NOMO-1 treated with DMSO at 0.1 percent for 48 hours (cell line): ENCODE data around the gene PLD2.
"Not testable (repeated sequence)": the region's sequence is repeated elsewhere in the genome, so short reads cannot be mapped to it uniquely, and the experiment has no call there.

Experiments
- DNase-seq: peaks from one replicate; lab custom pipeline; 2025; ENCODE audit not compliant: unreplicated experiment; lab: John Stamatoyannopoulos, UW

Gene PLD2

DNA sequence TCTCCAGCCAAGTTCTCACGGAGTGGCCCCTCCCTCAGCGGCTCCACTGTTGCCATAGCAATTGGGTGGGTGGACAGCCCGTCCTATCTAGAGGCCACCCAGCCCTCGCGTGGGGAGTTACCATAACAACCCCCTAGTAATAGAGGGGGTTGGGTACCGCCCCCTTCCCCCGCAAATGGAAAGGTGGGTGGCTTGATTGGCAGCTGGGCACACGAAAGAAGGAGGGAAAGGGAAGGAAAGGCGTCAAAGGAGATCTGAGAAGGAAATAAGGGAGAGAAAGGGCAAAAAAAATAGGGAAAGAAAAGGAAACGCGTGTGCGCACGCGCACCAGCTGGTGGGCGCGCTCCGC, 25.9 kb downstream of the PLD2 start:
- not testable (repeated sequence) for DNase-seq

DNA sequence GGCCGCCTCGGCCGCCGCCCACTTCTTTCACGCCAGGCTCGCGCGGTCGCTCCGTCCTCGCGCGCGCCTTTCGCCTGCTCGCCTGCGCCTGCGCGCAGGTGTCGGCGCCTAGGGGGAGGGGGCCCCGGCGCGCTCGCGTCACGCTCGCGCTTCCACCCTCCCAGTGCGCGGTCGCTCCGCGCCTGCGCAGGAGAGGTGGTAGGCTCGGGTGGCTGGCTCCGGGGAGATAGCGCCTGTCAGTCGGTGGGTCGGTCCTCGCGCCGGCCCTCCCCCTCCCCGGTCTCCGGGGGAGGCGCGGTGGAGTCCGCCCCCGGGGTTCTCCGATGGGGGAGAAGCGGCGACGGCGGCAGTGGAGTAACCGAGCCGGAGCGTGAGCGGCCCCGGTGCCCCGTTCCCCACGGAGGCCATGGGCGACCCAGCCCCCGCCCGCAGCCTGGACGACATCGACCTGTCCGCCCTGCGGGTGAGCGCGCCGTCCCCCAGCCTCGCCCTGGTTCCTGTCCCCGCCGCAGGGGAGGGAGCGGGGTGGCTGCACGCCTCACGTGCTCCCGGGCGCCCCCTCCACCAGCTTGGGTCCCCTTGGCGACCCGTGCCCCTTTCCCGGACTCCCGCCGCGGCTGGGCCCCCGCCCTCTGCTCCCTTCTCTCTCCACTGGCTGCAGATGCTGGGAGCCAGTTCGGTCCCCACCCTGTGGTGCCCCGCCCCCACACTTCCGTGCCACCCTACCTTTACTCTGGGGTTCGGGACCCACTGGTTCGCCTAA, 26.4 kb downstream of the PLD2 start, which contains the start of gene MINK1:
TSS of gene MINK1 (plus strand) at position 163 of the 763 bp plus-strand sequence. CDS start at position 407, 244 bp downstream.
- peak; percentile 82 for DNase-seq

DNA sequence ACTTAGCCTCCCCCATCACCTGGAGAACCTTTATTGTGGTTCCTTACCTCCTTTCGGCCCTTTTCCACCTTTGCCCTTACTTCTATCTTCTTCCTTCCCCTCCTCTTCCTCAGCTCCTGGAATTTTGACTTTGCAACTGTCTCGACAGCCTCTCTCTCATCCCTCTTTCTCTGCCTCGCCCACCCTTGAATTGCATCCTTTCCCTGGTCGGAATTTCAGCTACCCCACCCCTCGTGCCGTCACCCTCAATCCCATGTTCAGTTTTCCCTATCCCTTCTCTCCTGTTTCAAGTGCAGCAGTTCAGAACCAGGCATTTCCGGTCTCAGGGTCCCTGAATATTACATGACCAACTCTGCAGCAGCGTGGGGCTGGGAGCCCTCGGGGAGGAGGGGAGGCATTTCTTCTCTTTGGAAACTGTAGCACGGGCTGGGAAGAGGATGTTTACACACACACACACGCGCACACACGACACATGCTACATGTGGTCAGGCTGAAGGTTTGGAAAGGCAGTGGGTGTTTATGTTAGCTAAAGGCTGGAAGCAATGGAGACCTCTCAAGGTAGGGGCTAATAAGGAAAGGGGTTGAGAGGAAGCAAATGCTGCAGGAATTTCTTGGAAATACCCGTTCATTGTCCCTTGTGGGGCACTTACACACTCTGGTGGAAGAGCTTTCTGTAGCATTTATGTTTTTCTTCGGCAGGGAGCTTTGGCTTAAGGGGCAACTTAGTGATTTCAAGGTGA, 27.2 kb downstream of the PLD2 start:
- peak; percentile 18 for DNase-seq

DNA sequence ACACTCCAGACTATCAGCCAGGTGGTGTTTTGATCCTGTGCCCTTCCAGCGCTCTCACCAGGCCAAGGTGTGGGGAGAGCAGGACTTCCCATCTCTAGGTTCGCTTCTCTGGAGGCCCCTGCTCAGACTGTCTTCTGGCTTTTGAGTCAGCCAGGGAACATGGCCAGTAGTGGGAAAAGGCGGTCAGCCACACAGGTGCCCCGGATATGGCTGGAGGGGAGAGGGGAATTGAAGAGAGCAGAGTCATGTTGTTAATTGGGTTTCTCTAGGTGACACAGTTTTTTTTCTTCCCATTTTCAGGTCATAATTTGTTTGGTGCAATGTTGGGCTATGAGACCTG, 27.7 kb downstream of the PLD2 start:
- DNase-seq = no peak

DNA sequence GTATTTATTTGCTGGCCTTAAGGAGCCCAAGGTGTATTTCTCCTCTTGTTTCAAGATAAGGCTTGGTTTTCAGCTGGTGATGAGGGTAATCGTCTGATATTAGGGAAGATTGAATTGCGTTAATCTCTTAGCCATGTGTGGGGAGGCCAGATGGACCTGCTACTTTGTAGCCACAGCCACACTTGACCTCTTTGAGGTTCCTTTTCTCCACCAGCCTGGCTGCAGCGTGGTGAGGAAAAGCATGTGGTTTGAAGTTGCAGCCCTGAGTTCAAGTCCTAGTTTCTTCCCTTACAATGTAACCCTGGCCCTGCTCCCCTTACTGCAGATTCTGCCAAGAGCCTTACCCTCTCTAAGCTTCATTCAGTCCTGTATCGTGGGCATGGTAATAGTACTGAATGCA, 29.3 kb downstream of the PLD2 start:
- no peak for DNase-seq

DNA sequence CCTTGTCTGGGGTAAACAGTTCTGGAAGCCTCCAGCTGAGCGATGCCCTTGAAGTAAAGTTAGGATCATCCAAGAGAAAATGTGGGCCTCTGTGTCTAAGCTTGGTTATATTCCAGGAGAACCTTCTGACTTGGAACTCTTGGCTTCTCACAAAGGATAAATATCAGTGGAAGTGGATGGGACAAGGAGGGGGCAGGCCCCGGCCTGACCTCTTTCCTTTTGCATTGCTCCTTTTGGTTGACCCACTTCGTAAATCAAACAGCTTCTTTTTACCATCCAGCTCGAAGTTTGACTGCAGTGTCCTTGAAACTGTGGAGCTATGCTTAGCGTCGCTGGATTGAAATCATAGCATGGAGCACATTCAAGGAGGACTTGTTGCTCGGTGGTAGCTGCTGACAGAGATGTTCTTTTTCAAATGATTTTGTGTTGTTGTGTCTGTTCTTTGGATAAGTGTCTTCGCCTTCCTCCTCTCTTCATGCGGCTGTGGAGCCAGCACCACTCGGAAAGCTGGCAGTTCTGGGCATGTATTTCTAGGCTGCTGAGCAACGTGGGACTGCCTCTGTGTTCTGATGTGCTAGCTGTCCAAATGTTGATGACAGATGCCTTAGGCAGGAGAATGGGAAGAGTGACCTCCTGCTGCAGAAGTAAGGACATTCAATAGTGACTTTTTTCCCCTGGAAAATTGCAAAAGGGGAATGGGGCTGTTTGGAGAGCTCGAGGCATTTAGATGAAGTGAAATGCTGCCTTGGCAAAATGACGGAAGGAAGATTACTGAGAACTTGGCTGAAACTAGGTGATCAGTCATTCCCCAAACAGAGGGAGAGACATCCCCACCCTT, 30.7 kb downstream of the PLD2 start:
- no peak for DNase-seq

DNA sequence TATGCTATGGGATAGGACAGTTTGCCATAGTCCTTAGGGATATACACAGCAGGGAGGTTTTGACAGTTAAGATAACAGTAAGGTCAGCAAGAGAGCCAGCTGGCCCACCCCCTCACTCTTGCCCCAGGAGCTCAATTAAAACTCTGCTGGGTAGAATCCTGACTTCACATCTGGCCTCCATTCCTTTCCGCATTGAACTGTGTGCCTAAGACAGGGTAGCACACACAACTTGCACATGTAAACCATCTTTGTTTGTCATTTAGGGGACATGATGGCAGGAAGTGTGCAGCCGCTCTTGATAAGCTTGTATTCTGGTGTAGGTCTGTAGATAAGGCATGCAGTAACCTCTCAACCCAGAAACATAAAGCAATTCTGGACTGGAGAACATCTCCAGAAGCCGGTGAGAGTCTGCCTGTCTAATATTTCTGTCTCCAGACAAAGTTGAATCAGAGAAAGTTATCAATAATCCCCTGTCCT, 31.4 kb downstream of the PLD2 start:
- DNase-seq = no peak

DNA sequence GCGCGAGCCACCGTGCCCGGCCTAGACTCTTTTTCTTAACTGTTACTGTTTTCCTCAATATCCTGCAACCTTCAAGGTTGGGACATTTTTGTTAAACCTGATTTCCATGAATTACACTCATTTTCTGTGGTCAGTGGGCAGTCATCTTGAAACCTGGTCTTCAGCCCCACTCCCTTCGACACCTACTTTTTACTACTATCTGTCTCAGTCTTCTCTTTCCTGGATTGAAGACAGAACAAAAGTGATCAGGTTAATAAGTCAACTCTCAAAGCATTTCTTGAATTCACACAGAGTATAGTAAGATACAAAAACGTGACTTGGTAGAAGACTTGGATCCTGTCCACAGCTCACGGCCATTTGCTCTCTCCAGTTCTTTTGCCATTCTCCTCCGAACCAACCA, 32.3 kb downstream of the PLD2 start:
- no peak for DNase-seq

DNA sequence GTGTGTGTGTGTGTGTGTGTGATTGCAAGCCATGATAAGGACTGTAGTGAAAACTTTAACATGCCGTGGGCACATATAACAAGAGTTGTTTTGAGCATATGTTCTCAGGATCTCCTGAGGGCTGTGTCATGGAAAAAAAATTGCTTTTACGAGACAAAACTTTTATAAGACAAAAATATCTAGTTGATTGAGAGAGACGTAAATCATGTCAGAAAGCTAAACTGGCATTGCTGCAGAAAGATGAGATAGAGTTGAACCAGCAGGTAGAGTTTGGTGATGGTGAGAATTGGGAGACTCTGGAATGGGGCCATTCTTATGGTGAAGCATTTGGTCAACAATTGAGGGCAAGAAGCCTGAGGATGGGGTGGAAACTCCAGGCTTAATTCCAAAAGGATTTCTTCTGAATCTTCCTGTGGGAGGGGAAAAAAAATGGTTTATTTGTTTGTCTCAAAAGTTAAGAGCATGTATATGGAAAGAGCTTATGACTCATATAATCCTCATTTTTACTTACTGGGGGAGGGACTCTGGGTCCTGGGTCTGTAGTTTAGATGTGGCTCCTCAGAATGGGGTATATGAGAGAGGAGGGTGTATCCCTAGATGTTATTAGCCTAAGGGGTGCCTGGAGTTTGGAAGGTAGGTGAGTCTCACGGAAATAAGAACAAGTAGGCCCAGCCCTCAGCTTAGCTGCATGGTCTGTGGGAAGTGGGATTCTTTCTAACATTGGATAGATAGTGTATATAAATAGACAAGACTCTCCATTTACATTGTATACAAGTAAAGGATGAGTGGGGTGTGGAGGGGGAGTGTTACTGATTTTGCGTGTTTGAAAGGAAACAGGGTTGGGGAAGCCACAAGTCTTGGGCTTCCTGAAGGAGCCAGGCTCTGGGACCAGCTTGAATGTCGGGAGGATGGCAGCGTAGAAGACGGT, 33.3 kb downstream of the PLD2 start:
- no peak for DNase-seq

DNA sequence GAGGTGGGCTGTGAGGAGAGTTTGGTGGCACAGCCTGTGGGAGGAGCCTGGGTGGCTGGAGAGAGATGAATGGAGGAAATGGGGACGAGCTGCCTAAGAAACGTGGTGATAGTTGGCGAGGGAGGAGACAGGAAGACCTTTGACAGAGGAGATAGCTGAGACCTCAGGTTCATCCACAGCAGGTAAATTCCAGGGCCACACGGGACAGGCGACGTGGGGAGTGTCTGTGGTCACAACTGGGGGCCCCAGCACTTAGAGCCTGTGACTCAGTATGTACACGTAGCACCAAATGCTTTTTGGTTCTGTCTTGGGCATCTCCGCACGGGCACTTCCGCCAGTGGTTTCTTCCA, 33.9 kb downstream of the PLD2 start:
- no peak for DNase-seq

DNA sequence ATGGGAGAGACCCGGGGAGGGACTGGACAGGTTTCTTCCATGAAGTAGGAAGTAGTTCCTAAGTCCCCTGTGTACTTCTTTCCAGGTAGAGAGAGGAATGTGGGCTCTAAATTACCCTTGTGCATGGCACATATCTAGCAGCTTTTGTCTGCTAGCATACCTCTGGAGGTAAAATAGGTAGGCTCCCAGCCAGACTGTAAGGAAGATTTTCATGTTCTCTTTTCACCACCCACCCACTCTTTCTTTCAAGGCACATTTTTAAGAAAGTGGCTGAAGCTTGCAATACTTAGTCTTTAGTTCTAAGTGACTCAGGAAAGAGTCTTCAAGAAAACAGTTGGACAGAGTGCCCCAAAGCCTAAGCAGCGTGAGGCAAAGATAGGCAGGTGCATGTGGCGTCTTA, 35.4 kb downstream of the PLD2 start:
- DNase-seq = no peak

DNA sequence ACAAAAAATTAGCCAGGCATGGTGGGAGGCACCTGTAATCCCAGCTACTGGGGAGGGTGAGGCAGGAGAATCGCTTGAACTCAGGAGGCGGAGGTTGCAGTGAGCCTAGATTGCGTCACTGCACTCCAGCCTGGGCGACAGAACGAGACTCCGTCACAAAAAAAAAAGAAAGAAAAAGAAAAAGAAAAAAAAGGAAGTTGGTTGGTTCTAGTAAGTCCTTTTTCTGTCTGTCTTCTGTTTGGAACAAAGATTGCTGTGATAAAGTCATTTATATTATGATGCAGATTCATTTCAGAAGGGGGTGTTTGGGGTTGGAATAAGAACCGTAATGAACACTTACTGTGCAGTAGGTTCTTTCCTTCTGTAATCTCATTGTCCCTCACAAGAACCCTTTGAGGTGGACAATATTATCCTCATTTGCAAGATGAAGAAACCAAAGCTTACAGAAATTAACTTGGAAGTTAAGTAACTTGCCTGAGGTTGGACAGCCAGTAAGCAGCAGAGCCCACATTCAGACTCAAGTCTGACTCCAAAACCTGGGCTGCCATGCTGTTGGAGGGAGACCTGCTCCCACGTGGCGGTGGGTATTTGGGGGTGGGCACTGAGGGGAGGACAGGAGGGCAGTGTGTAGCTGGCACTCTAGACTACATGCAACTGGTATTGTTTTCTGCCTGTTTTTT, 36.5 kb downstream of the PLD2 start:
- peak; percentile 73 for DNase-seq

DNA sequence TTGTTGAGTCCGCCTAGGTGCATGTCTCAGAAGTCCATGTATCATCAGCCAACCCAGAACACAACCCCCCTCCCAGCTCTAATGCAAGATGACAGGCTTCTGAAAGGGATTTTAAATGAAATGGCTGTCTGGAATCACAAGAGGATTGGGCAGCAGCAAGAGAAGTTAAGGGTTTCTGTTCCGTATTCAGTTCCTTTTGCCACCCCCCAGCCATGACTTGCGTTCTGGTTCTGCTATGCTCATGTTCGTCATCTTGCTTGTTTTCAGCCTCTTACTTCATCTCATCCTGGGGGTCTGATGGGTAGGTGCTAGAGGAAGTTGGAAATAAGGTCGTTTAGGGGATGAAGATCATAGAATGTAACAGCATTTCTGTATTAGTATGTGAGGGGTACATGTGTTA, 38.2 kb downstream of the PLD2 start:
- DNase-seq = peak; percentile 98

DNA sequence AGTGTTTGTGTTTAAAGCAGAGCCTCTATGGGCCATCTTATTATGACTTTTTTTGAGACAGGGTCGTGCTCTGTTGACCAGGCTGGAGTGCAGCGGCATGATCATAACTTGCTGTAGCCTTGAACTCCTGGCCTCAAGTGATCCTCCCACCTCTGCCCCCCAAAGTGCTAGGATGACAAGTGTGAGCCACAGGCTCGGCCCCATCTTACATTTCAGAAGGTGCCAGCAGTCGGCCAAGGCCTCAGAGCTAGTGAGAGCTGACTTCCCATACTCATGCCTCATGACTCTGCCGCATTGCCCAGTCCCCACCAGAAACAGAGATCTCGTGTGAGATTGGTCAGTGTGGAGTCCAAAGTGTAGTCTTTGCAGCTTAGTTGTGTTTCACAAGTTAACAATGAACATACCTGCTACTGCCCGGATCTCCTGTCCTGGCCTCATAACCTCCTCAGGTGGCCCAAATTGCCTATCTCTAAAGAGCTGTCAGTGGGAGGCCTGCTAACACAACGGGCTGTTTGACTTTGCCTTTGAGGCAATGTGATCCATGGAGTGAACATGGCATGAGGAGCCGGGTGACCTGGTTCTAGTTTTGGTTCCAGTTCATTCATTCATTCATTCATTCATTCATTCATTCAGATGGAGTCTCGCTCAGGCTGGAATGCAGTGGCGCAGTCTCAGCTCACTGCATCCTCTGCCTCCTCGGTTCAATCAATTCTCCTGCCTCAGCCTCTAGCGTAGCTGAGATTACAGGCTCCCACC, 39.9 kb downstream of the PLD2 start:
- DNase-seq = no peak

DNA sequence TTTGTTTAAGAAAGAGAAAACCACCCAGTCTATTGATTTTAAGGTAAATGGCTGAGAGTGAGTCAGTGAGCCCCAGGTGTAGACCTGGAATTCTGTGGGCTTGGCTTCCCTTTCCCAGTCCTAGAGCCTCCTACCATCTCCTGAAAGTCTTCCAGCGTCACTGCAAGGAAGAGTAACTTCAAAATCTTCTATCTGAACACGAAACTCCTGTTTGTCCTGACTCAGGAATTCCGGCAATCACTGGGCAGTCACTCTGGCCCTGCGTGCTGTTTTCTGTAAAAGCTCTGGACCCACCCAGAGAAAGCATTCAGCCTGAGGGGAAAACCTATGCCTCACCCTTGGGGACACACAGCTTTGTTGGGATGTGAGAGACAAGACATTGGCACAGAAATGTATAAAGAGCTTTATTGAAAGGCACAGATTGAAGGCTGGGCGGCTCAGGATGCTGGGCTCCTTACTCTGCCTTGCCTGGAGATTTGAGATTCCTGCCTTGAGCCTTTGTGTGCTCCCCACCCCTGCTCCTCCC, 42.1 kb downstream of the PLD2 start:
- DNase-seq = no peak

DNA sequence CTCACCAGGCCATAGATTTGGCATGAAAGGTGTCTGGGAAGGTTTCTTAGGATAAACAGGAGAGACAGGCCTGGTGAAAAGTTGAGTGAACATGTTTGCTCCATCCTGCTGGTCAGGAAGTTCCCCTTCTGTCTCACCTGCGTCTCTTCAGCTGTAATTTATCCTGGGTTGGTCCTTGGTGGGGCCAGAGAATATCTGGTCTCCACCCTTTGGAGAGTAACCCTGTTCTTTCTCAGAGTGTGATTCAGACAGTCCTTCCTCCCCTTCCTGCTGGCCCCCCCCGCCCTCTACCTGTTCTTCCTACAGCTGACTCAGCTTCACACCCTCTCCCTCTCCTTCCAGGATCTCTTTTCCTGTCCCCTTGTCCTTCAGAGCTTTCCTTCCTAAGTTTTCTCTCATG, 43.3 kb downstream of the PLD2 start:
- DNase-seq = no peak

DNA sequence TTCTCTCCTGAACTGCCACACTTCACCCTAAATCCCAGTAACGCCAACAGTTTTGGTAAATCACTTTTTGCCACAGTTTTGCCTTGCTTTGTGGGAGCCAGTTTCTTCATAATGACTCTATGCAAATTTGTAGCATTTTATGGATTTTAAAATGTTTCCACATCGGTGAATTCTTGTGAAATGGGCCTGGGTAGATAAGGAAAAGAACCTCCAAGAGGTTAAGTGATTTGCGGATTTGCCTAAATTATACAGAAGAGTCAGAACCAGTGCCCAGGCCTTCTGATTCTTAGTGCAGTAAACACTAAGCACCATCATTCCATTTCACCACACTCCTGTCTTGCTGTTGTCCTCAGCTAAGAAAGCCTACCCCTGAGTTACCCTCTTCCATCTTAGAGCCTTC, 44.1 kb downstream of the PLD2 start:
- DNase-seq = no peak

DNA sequence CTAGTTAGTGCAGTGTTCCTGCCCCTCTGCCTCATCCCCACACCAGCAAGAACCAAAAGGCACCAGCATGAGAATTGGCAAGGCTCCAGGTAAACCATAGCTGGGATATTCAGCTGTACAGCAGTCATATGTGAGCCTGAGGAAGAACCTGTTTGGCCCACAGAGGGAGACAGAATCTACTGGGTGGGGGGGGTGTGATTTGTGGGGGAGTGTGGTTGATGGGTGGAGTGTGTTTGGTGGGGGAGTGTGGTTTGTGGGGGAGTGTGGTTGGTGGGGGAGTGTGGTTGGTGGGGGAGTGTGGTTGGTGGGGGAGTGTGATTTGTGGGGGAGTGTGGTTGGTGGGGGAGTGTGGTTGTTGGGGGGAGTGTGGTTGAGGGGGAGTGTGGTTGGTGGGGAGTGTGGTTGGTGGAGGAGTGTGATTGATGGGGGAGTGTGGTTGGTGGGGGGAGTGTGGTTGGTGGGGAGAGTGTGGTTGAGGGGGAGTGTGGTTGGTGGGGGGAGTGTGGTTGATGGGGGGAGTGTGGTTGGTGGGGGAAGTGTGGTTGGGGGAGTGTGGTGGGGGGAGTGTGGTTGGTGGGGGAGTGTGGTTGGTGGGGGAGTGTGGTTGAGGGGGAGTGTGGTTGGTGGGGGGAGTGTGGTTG, 45.7 kb downstream of the PLD2 start:
- no peak for DNase-seq

DNA sequence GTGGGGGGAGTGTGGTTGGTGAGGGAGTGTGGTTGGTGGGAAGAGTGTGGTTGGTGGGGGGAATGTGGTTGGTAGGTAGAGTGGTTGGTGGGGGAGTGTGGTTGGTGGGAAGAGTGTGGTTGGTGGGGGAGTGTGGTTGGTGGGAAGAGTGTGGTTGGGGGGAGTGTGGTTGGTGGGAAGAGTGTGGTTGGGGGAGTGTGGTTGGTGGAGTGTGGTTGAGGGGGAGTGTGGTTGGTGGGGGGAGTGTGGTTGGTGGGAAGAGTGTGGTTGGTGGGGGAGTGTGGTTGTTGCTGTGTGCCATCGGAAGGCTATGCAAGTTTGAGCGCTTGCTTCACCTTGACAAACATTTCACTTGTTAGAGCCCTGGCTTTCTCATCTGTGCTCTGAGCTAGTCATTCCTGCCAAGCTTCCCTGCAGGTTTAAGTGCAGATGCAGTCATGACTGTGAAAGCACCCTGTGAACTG, 46.3 kb downstream of the PLD2 start:
- no peak for DNase-seq
